HG03558 (cell line): ENCODE measurements around the gene LDB2.

ENCODE experiments used
- ATAC-seq: cut with Tn5 transposase; IDR thresholded peaks from one replicate; pipeline ENCODE4 v1.9.1; 2021; ENCODE audit warnings: moderate number of reproducible peaks; ENCODE audit not compliant: unreplicated experiment; ENCODE audit errors: extremely low read depth

The LDB2 gene

GRCh38 chr4:16693641-16694040, 204.8 kb downstream of the LDB2 start:
- ATAC-seq, result no peak

- ATAC-seq, result no peak
Measured at GRCh38 chr4:16692961-16693506, 205.4 kb downstream of the LDB2 start.

GRCh38 chr4:16692524-16692923, 205.9 kb downstream of the LDB2 start:
- no peak for ATAC-seq

GRCh38 chr4:16692046-16692445, 206.4 kb downstream of the LDB2 start:
- ATAC-seq, result no peak

- no peak for ATAC-seq
Measured at GRCh38 chr4:16691450-16691849, 207.0 kb downstream of the LDB2 start.

GRCh38 chr4:16687845-16688244, 210.6 kb downstream of the LDB2 start:
- no peak for ATAC-seq

GRCh38 chr4:16687011-16687410, 211.4 kb downstream of the LDB2 start:
- ATAC-seq, result no peak

GRCh38 chr4:16686195-16686594, 212.2 kb downstream of the LDB2 start:
- ATAC-seq, result no peak

GRCh38 chr4:16685536-16685935, 212.9 kb downstream of the LDB2 start:
- ATAC-seq, result no peak

- no peak for ATAC-seq
Measured at GRCh38 chr4:16684935-16685334, 213.5 kb downstream of the LDB2 start.

GRCh38 chr4:16684097-16684496, 214.3 kb downstream of the LDB2 start:
- no peak for ATAC-seq

GRCh38 chr4:16682975-16683374, 215.5 kb downstream of the LDB2 start:
- no peak for ATAC-seq

GRCh38 chr4:16677001-16677944, 221.2 kb downstream of the LDB2 start:
- ATAC-seq, result no peak

- ATAC-seq, result no peak
Measured at GRCh38 chr4:16676230-16676770, 222.1 kb downstream of the LDB2 start.

GRCh38 chr4:16674082-16674481, 224.4 kb downstream of the LDB2 start:
- no peak for ATAC-seq

GRCh38 chr4:16672421-16672820, 226.0 kb downstream of the LDB2 start:
- ATAC-seq, result no peak

GRCh38 chr4:16671741-16672140, 226.7 kb downstream of the LDB2 start:
- ATAC-seq, result no peak

- no peak for ATAC-seq
Measured at GRCh38 chr4:16670727-16671126, 227.7 kb downstream of the LDB2 start.

GRCh38 chr4:16669036-16669435, 229.4 kb downstream of the LDB2 start:
- ATAC-seq, result no peak

GRCh38 chr4:16668488-16668887, 230.0 kb downstream of the LDB2 start:
- no peak for ATAC-seq

- ATAC-seq, result no peak
Measured at GRCh38 chr4:16667464-16667863, 231.0 kb downstream of the LDB2 start.
